HG03064 (cell line): Measurements from ENCODE around the gene SSH2.

Experiments
- ATAC-seq: cut with Tn5 transposase; IDR thresholded peaks from one replicate; pipeline ENCODE4 v1.9.1; 2021; ENCODE audit warnings: low read depth; ENCODE audit not compliant: unreplicated experiment

The SSH2 gene

DNA sequence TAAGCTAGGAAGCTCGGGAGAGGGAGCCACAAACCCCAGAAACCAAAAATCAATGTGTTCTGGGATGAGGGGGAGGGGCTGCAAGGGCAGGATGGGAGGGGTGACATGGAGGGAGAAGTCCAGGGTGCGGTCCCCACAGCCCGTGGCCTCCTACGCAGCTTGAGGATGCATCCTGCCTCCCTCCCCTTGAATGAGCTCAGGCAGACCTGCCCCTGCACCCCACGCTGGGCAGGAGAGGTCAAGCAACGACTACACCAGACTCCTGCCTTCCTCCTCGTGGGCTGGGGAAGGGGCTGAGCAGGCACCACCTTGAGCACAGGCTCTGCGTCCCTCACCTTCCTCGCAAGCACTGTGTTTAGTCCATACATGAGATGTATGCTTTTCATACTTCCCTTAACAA is 333.2 kb downstream of the SSH2 start:
- ATAC-seq: no peak

DNA sequence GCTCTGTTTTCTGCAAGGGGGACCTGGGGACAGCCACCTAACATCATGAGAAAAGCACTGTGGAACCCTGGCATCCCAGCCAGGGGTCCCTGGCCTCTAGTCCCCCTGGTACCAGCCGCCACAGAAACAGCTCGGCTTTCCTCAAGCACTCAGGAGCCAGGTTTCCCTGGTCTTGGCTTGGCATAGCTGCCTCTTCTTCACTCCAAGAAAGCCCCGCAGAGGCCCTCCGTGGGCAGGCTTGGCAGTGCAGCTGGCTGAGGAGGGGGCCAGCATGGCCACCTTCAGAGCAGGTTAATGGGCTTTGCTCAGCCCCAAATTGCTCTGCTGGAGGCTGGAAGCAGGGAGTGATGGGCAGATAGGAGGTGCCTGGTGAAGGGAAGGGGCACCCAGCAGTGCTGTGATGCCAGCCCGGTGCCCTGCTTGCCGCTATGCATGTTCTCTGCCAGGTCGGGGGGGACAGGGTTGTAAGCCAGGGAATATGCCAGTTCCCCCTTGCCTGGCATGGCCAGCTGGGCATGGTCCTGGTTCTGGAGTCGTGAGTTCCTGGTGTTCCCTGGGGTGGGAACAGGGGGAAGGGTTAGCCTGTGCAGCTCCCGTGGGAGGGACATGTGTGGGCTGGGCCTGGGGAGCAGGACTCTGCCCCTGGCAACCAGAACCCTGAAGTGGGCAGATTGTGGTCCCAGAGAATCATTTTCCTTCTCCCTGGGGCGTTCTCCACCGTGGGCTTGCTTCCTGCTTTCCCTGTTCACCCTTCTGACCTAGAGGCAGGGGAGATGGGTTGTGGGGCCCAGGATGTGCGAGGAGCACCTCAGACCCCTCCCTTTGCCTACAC is 333.9 kb downstream of the SSH2 start:
- no peak for ATAC-seq

DNA sequence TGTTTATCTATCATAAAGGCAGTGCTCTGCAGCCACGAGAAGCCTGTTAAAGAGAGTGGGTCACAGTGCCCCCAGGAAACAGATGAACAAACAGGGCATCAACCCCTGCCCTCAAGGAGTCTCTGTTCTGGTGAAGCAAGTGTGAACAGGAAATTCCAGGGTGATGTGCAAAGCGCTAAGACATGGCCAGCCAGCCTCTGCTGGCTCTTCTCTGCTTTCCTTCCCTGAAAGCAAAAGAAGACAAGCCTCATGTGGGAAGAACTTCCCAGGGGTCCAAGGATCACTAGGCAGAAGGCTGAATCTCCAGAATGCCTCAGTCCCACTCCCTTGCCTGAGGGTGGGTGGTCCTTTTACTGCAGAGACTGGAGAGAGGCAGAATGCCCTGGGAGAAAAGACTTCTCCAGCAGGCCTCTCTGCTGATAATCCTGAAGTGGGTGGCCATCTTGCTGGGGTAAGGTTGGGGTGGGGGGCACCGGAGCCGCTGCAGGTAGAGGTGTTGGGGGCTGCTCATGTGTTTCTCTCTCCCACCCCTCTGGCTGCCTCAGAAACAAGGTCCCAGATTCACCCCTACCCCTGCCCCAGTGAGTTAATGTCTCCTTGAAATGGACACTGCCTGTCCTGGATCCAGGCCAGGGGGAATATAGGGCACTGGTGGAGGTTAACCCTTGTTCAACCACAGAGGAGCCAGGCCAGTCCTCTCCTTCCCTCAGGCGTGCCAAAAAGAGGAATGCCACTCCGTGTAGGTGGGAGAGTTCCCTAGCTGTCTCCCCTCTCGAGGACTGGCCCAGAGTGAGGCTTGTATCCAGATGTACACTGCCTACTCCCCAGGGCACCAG is 334.7 kb downstream of the SSH2 start:
- no peak for ATAC-seq

DNA sequence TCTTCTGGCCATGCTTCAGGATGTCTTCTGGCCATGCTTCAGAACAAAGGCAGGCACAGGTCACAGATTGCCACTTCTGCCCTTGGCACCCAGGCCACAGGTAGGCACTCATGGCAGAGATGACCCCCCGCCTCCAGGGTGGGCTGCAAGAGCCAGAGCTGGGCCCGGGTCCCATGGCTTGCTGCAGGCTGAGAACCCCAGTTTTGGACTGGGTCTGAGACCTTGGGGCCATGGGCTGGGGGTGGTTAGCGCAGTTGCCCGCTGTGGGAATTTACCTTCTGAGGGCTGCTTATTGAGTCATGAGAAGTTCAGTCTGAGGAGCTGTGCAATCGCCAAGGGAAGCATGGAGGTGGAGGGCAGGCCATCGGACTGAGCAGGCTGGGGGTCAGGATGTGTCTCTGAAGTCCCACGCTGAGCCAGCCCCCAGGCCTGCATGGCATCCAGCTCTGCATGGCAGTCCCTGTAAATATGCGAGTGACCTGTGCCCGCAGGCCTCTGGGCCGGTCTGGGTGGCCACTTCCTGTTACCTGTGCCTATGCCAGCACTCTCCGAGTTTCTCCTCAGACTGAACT is 335.4 kb downstream of the SSH2 start:
- no peak for ATAC-seq

DNA sequence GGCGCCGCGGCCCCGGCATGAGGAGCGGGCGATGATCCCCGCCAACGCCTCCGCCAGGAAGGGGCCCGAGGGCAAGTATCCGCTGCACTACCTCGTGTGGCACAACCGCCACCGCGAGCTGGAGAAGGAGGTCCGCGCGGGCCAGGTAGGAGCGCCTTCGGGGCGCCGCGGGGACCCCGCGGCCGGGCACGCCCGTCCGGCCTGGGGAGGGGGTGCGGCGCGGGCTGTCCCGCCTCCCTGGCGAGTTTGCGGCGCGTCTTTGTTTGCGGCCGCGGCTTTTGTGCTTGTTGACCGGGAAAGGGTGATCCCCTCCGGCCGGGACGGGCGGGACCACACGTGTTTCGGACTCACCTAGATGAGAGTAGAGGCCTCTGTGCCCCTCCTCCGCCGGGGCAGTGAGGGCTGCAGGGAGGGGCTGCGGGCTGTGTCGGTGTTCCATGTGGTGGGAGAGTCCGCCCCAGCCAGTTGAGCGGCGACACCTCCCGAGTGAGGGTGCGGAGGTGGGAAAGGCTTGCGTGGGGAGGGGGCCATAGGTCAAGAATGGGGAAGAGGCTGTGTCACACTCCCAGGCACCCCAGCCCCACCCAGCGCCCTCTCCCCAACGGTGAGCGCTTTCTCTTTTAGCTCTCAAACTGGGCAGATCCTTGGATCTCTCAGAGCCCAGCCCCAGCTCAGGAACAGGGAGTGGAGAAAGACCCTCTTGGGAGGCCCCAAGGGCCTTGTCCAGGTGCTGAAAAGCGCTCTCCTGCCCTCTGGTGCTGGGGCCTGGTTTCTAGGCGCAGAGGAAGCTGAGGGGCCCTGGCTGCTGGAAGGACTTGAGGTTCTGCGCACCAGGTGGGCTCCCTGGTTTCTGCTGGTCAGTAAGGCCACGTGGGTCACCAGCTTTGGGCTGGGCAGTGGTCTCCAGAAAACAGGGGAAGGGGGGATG is 336.2 kb downstream of the SSH2 start:
- no peak for ATAC-seq

DNA sequence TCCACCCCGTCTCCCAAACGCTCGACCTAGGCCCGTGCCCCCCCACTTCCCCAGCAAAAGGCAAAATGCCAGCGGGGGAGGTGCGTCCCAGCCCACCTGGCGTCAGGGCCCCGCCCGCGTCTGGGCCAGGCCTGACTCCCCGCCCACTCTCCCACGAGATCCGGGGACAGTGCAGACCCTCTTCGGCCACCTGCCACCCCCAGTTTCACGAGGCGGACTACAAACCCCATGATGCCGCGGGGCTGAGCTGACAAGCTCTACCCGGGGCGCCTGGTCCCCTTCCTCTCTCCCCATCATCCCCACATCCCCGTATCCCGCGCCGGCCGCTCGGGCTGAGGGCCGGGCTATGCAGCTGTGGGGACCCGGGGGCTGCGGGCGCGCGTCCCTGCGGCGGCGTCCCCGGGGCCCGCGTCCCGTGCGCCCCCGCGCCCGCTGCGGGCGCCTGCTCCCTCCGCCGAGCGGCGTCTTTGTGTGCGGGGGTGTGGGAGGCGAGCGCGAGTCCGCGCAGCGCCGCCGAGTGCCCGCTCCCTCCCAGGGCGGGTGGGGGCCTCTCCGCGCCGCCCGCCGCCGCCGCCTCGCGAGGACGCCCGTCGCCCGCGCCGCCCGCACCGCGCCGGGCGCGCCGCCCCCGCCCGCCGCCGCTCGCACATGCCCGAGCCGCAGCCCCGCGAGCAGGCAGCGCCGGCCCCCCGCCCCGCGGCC is 337.0 kb downstream of the SSH2 start, which contains the start of gene ANKRD13B:
TSS of gene ANKRD13B (plus strand) at position 283 of the 702 bp plus-strand sequence. CDS start 490 bp downstream, outside the sequence.
- no peak for ATAC-seq

DNA sequence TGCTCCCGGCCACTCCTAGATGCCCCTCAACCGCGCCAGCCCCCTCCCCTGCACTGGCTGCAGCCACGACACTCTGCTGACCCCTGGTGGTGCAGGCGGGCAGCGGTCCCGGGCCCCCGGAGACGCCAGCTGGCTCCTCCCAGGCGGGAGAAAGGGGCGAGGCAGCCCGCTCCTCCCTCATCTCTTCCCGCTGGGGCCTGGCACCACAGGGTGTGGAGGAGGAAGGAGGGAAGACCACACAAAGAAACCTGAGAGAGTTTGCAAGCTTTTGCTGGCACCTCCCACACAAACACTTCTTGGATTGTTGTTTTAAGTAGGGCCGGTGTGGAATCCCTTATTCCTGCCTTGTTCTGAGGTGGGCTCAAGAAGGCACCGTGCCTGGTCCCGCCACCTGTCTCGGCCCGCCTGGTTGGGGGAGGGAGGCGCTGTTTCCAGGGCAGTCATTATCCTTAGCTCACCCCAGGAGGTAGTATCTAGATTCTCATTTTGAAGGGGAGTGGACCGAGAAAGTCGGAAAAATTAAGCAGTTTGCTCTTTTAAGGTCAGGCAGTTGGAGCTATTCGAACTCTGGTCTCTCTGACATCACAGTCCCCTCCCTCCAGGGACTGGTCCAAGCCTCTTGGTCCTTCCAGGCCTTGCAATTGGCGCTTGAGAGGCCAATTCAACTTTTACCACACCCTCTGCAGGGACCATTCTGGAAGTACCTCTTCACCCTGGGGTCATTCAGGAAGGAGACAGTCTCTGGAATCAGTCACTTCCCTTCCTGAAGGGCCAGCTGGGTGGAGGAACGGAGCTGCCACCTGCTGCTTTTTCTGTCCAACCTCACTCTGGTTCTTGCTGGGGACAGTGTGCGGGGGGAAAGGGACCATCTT is 338.1 kb downstream of the SSH2 start:
- no peak for ATAC-seq

DNA sequence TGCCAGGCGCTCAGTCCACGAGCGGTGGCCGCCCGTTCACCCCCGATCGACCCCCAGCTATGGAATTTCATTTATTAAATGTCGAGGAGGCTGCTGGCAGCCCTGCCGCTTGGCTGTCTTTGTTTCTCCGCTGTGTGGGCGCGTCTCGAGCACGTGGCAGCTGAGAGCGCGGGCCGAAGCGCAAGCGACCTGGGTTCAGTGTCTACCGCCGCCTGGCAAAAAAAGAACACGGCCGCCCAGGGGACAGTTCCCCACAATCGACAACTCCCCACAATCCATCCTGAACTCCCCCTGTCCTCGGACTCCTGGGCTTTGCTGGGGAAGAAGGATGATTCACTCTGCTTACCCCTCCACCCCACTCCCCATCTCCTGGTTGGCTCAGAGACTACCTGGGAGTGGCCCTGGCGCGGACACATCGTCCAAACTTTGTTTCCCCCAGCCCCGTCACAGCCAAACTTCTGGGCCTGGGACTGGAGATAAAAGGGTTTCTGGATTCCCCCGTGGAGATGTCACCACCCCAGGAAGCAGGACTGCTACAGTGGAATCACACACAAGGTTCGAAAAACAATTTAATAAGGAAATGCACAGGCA is 338.8 kb downstream of the SSH2 start:
- ATAC-seq: no peak

DNA sequence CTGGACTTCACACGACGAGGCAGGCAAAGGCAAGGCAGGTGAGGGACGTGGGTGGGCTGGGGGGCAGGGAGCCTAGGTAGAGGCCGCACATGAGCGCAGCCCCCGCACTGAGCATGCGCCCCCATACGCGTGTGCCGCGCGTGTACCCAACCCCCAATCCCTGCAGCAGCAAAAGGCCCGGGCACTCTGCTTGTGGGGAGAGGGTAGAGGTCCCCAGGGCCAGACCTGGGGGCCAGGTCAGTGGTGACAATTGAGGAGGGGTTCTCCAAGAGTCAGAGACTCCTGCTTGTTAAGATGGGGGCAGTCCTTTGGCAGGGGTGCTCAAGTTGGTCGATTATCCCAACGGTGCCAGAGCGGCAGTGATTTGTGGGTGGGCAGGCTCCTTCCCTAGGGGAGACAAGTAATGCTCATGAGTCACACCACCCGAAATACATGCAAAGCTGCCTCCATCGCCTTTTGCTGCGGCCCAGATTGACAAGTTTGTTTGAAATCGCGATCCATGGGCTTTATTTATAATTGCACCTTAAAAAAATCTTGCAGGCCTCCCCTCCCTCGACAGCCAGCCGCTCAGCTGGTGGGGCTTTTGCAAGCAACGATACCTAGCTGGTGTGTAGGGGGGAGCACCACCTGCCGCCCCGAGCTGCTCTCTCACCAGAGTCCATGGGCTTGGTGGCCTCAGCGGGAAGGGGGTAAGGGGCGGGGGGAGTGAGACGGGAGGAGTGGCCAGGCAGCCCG is 339.4 kb downstream of the SSH2 start:
- no peak for ATAC-seq

DNA sequence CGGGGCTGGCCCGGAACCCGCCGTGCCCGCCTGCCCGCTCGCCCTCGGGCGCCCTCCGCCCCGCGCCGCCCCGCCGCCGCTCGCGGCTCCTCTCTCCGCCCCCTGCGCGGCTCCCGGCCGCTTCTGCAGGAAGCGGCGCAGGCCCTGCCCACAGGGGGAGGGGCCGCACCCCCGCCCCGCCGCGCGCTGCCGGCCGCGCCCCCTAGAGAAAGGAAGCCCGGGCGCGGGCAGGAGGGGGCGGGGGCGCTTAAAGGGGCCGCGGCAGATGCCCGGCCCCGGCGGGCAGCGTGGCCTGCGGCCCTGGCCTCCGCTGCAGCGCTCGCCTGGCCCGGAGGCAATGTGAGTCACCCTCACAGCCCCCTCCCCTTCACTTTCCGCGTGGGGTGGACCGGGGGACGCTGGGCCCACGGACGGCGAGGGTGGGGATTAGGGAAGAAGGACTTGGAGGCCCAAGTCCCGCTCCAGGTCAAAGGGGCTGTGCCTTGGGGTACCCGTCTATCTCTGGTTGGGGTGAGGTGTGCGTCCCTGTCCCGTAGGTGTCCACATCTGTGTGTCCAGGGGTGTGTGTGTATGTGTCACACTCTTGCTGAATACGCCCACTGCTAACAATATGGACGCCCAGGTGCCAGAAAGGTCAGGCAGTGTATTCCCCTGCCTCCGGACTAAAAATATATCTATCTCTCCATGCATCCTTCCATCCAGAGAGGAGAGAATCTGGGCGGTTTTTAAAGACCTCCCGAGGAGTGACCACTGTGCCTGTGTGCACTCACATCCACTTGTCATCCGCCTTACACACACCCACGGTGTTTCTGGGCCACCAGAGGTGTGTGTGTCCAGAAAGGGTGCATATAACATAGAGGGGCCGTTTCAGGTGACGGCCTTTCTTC is 340.3 kb downstream of the SSH2 start, which contains the start of gene GIT1:
TSS of gene GIT1 (minus strand) at position 125 of the 887 bp plus-strand sequence. CDS start 270 bp downstream, outside the sequence.
- ATAC-seq: peak; percentile 47

DNA sequence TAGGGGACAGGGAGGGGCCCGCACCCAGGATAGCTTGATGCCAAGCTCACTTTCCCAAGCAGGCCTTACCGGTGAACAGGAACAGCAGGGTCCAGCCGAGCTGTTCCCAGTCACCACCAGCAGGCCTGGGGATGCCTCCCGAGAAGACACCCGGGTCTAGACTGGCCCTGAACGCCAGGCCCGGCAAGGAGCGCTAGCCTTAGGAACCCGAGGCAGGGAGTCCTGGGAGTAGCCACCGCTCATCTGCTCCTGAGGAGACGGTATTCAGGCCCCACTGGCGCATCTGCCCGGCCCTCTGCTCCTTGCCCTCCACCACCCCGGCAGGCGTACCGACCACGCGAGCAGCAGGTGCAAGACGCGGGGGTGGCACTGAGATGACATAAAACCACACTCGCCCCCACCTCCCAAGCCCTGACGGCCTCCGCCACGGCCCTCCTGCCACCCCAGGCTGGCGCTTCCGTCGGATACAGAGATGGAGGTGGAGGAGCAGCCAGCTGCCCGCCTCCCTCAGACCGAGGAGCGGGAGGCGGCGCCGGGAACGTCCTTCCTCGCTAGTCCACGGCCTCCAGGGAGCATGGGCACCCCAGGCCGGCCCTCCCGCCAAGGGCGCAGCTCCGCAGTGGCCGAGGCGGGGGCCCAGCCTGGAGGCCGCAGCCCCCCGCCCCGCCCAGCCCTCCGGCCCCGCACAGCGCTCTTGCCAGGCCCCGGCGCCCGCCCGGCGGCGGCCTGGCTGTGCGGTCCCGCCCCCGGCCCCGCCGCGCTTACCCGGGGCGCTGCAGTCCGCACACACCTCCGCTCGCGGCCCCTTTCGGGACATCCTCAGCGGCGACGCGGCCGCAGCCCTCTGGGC is 341.2 kb downstream of the SSH2 start:
- peak; percentile 21 for ATAC-seq

DNA sequence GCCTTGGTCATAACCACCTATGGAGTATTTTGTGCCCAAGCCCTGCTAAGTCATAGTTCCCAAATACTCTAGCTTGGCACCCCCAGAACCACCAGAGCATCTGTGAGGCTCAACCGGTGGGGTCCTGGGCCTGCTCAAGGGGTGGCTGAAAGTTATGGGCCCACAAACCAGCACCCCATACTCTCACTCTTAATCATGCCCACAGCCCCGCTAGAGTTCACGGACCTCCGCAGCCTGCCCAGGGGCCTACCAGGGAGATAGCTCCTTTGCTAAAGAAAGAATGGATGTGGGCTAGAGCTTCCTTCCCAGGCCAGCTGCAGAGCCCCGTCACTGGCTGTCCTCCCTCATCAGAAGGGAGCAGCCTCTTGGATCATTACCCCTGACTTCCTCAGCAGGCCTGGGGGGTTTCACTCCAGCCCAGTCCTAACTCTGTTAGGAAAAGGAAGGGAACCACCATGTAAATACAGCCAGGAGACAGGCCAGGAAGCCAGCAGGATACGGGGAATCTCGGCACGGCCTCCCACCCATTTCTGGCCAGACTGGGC is 341.9 kb downstream of the SSH2 start:
- ATAC-seq: no peak

DNA sequence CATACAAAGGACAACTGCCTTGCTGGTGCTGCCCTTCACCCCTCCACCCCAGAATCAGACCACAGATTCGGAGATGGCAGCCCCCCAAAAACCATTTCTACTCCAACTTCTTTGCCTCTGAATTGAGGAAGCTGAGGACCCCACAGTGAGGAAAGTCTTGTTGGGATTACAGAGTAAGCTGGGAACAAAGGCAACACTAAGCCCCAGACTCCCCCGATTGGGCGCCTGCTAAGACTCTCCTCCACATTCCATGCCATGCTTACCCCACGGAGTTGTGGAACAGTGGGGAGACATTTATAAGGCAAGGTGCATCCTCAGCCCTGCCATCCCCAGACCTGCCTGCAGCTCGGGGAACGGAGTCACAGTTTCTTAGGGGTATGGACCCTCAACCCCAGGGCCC is 342.4 kb downstream of the SSH2 start:
- ATAC-seq: no peak

DNA sequence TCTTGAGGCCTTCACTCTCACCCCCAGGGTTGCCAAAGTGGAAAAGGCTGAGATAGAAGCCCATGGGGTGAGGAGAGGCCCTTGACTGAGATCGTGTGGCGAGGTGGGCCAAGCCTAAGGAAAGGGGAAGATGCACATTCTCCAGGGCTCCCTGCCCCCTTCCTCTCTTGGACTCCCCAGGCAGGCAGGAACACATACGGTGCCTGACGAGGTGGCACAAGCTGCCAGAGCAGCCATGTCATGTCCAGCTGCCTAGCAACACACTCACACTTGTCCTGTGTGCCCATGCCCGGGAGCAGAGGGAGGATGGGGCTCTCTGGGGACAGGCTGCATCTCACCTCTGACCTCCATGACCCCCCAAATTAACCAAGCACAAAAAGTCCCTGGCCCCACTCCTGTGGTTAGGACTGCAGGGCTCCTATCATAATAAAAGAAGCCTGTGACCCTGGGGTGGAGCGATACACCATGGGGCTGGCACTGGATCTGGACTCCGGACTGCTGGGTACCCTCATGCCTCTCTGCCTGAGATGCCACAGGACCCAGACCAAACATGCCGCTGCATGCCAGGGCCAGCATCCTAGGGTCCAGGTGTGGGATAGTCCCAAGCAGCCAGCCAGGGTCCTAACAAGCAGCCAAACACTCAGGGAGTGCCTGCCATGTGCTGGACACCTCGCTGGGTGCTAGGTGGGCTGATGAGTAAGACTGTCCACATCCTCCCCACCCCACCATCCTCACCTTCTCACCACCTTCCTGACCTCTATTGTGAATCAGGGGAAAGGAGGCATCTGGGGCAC is 343.2 kb downstream of the SSH2 start:
- no peak for ATAC-seq
